GM23248 (cell line): ENCODE measurements around the gene PDIA6.

Experiments
- EZH2 ChIP-seq: fragments of 200-600 bp; sonication (generic); IDR thresholded peaks from 2 replicates; pipeline ENCODE4 v1.6.1; 2018; ENCODE audit warnings: antibody characterized with exemption, mild to moderate bottlenecking; ENCODE audit not compliant: insufficient read depth, poor library complexity, severe bottlenecking
- EZH2phosphoT487 ChIP-seq: fragments of 200-600 bp; sonication (generic); IDR thresholded peaks from 2 replicates; pipeline ENCODE4 v1.6.1; 2018; ENCODE audit warnings: antibody characterized with exemption, moderate library complexity, mild to moderate bottlenecking, low read depth; ENCODE audit not compliant: insufficient read depth

- no peak for TF ChIP-seq EZH2
- no peak for TF ChIP-seq EZH2phosphoT487
Measured at GRCh38 chr2:10783421-10783820, 29.2 kb downstream of the PDIA6 start.
